SW480 (cell line): Measurements from ENCODE around the gene TESMIN.

ENCODE experiments used
- DNase-seq: peaks from one replicate; pipeline ENCODE4 v3.0.0-alpha.2; 2016; ENCODE audit warnings: low spot score

Gene TESMIN

GRCh38 chr11:68751331-68751856, at the start of gene TESMIN:
TSS of gene TESMIN (minus strand) at chr11:68751520. CDS start at chr11:68750660, 860 bp downstream.
- peak; percentile 87 for DNase-seq

GRCh38 chr11:68798221-68798813, 47.0 kb upstream of the TESMIN start:
- no peak for DNase-seq

GRCh38 chr11:68796801-68797200, 45.5 kb upstream of the TESMIN start:
- DNase-seq: no peak

GRCh38 chr11:68792400-68792966, 41.2 kb upstream of the TESMIN start:
- no peak for DNase-seq

- no peak for DNase-seq
Observed at GRCh38 chr11:68784653-68785052, 33.3 kb upstream of the TESMIN start.

- DNase-seq: no peak
Observed at GRCh38 chr11:68783216-68783821, 32.0 kb upstream of the TESMIN start.

- no peak for DNase-seq
Observed at GRCh38 chr11:68782711-68783110, 31.4 kb upstream of the TESMIN start.

GRCh38 chr11:68780829-68781228, 29.5 kb upstream of the TESMIN start:
- no peak for DNase-seq

- DNase-seq: no peak
Observed at GRCh38 chr11:68778205-68778604, 26.9 kb upstream of the TESMIN start.

GRCh38 chr11:68776442-68777235, 25.3 kb upstream of the TESMIN start:
- DNase-seq: no peak

- no peak for DNase-seq
Observed at GRCh38 chr11:68775951-68776388, 24.6 kb upstream of the TESMIN start.

- DNase-seq: no peak
Observed at GRCh38 chr11:68774194-68774585, 22.9 kb upstream of the TESMIN start.

GRCh38 chr11:68773521-68774193, 22.3 kb upstream of the TESMIN start:
- no peak for DNase-seq

- DNase-seq: no peak
Observed at GRCh38 chr11:68772936-68773335, 21.6 kb upstream of the TESMIN start.

- DNase-seq: no peak
Observed at GRCh38 chr11:68770781-68771180, 19.5 kb upstream of the TESMIN start.

GRCh38 chr11:68767672-68768071, 16.4 kb upstream of the TESMIN start:
- no peak for DNase-seq

GRCh38 chr11:68766786-68767185, 15.5 kb upstream of the TESMIN start:
- no peak for DNase-seq

GRCh38 chr11:68764746-68765145, 13.4 kb upstream of the TESMIN start:
- DNase-seq: no peak

- no peak for DNase-seq
Observed at GRCh38 chr11:68763926-68764657, 12.8 kb upstream of the TESMIN start.

- no peak for DNase-seq
Observed at GRCh38 chr11:68763181-68763721, 11.9 kb upstream of the TESMIN start.

GRCh38 chr11:68762481-68762880, 11.2 kb upstream of the TESMIN start:
- no peak for DNase-seq
